Osteoblast (primary cell): ENCODE data around the gene TCL1A. TPM values are rescaled to one million over a fixed set of nuclear protein-coding genes. Genes with fewer than 3 reads are reported as not detected.

Experiments used
- DNase-seq: peaks from one replicate; pipeline ENCODE4 v3.0.0; 2011; ENCODE audit warnings: low spot score, mixed read lengths; ENCODE audit not compliant: insufficient read length; ENCODE audit errors: missing footprints
- H2AFZ ChIP-seq: 2 replicates; pipeline ENCODE4 v1.6.0; 2011; ENCODE audit warnings: mild to moderate bottlenecking, low read length
- H3K27ac ChIP-seq: 2 replicates; pipeline ENCODE4 v1.5.1; 2011; ENCODE audit warnings: mild to moderate bottlenecking, low read depth, low read length, moderate library complexity
- H3K27me3 ChIP-seq: 2 replicates; pipeline ENCODE4 v1.6.0; 2012; ENCODE audit warnings: mild to moderate bottlenecking, control low read depth, inconsistent platforms, low read length, moderate library complexity; ENCODE audit not compliant: insufficient read depth
- H3K36me3 ChIP-seq: 2 replicates; pipeline ENCODE4 v1.5.1; 2011; ENCODE audit warnings: mild to moderate bottlenecking, low read length, control low read depth, moderate library complexity; ENCODE audit not compliant: insufficient read depth
- H3K4me1 ChIP-seq: 2 replicates; pipeline ENCODE4 v1.5.1; 2011; ENCODE audit warnings: mild to moderate bottlenecking, low read length, control low read depth, moderate library complexity; ENCODE audit not compliant: insufficient read depth
- H3K4me2 ChIP-seq: 2 replicates; pipeline ENCODE4 v1.6.0; 2011; ENCODE audit warnings: mild to moderate bottlenecking, low read length; ENCODE audit not compliant: insufficient read depth
- H3K4me3 ChIP-seq: fragments of 200-600 bp; sonication (generic); 3 replicates; pipeline ENCODE4 v1.5.1; 2012; ENCODE audit warnings: mild to moderate bottlenecking, low read length, inconsistent platforms; ENCODE audit not compliant: insufficient read depth
- H3K79me2 ChIP-seq: 2 replicates; pipeline ENCODE4 v1.6.0; 2012; ENCODE audit warnings: mild to moderate bottlenecking, low read length, control low read depth, inconsistent platforms; ENCODE audit not compliant: insufficient read depth
- H3K9me3 ChIP-seq: 2 replicates; pipeline ENCODE4 v1.5.1; 2011; ENCODE audit warnings: low read depth, low read length, control low read depth
- H4K20me1 ChIP-seq: 2 replicates; pipeline ENCODE4 v1.6.0; 2012; ENCODE audit warnings: mild to moderate bottlenecking, low read length, control low read depth; ENCODE audit not compliant: insufficient read depth
- CTCF ChIP-seq: IDR thresholded peaks from 2 replicates; pipeline ENCODE4 v1.5.1; 2011; ENCODE audit warnings: mild to moderate bottlenecking, low read depth, low read length, moderate library complexity; ENCODE audit errors: extremely low read depth
- total RNA-seq: library from RNA; depleted of rRNA; stranded (reverse); fragments of >200 nt; gene quantifications from 2 replicates; pipeline ENCODE4 v1.2.3, GENCODE V29; 2012

Gene TCL1A
- total RNA-seq, 1 donor = not detected

- Histone ChIP-seq H3K79me2 (no peaks in the 10 kb centered on the region), H3K27ac (no peak overlapping the region), H3K36me3 (no peaks in the 10 kb centered on the region), H3K4me3 (no peak overlapping the region), H3K27me3 (no peaks in the 10 kb centered on the region), H4K20me1 (no peaks in the 10 kb centered on the region), H3K4me2 (no peak overlapping the region), H3K9me3 (no peaks in the 10 kb centered on the region), H3K4me1 (no peaks in the 10 kb centered on the region), H2AFZ (no peak overlapping the region)
- TF ChIP-seq CTCF = no peak
- DNase-seq = no peak
Measured at GRCh38 chr14:95701846-95702221, 12.1 kb downstream of the TCL1A start.

GRCh38 chr14:95700221-95700976 is 13.5 kb downstream of the TCL1A start:
- Histone ChIP-seq H3K4me2 (no peak overlapping the region), H3K79me2 (no peaks in the 10 kb centered on the region)
- DNase-seq = no peak

GRCh38 chr14:95699412-95699811 is 14.5 kb downstream of the TCL1A start:
- Histone ChIP-seq H3K4me3 (no peak overlapping the region), H3K4me2 (no peak overlapping the region), H3K9me3 (no peaks in the 10 kb centered on the region), H3K27me3 (no peaks in the 10 kb centered on the region), H4K20me1 (no peaks in the 10 kb centered on the region), H3K79me2 (no peaks in the 10 kb centered on the region), H2AFZ (no peak overlapping the region), H3K27ac (no peak overlapping the region), H3K4me1 (no peaks in the 10 kb centered on the region), H3K36me3 (no peaks in the 10 kb centered on the region)
- no peak for TF ChIP-seq CTCF
- no peak for DNase-seq

More at GRCh38 chr14:95700221-95700976, 13.5 kb downstream of the TCL1A start:
- no peak overlapping the region for H3K27ac ChIP-seq
- no peaks in the 10 kb centered on the region for H3K9me3 ChIP-seq
- no peaks in the 10 kb centered on the region for H3K36me3 ChIP-seq
- H3K4me3 ChIP-seq = no peak overlapping the region
- TF ChIP-seq CTCF = no peak
- H2AFZ ChIP-seq = no peak overlapping the region
- no peaks in the 10 kb centered on the region for H3K4me1 ChIP-seq
- no peaks in the 10 kb centered on the region for H4K20me1 ChIP-seq
- no peaks in the 10 kb centered on the region for H3K27me3 ChIP-seq

GRCh38 chr14:95698287-95698686 is 15.6 kb downstream of the TCL1A start:
- Histone ChIP-seq H3K9me3 (no peaks in the 10 kb centered on the region), H3K79me2 (no peaks in the 10 kb centered on the region), H3K27me3 (no peaks in the 10 kb centered on the region), H3K4me3 (no peak overlapping the region), H2AFZ (no peak overlapping the region), H3K4me1 (no peaks in the 10 kb centered on the region), H4K20me1 (no peaks in the 10 kb centered on the region), H3K4me2 (no peak overlapping the region), H3K27ac (no peak overlapping the region), H3K36me3 (no peaks in the 10 kb centered on the region)
- DNase-seq = no peak
- no peak for TF ChIP-seq CTCF
